Esophagus squamous epithelium (tissue), 5 donors: ENCODE data around the gene S100A11. TPM values are rescaled to one million over a fixed set of nuclear protein-coding genes. Genes with fewer than 3 reads are reported as not detected.

ENCODE experiments used
- DNase-seq: peaks from one replicate; lab custom pipeline; 2025; lab: John Stamatoyannopoulos, UW
- H3K27ac ChIP-seq, 4 donors: fragments of 200-600 bp; sonication (generic); one replicate each; pipeline ENCODE4 v1.5.1; 2016 to 2019; ENCODE audit warnings: mild to moderate bottlenecking in 1 of 4
- H3K27me3 ChIP-seq, 4 donors: fragments of 200-600 bp; sonication (generic); 1 replicate in 3 of 4; 2 replicates in 1 of 4; pipeline versions ENCODE4 v1.5.1 to v1.6.0; 2017 to 2021; ENCODE audit warnings: antibody characterized with exemption in 1 of 4
- H3K36me3 ChIP-seq, 3 donors: fragments of 200-600 bp; sonication (generic); one replicate each; pipeline ENCODE4 v1.5.1; 2016 to 2019
- H3K4me1 ChIP-seq, 3 donors: fragments of 200-600 bp; sonication (generic); one replicate each; pipeline ENCODE4 v1.5.1; 2017 to 2019
- H3K4me3 ChIP-seq, 4 donors: fragments of 200-600 bp; sonication (generic); 1 replicate in 3 of 4; 2 replicates in 1 of 4; pipeline ENCODE4 v1.5.1; 2016 to 2019; ENCODE audit warnings: mild to moderate bottlenecking in 2 of 4, moderate library complexity in 1 of 4
- H3K9me3 ChIP-seq, 3 donors: fragments of 200-600 bp; sonication (generic); one replicate each; pipeline ENCODE4 v1.5.1; 2016 to 2019
- CTCF ChIP-seq, 6 experiments: fragments of 450-650 bp in 4 of 6; fragments of 200-600 bp in 2 of 6; sonication (generic) in 2 of 6; IDR thresholded peaks; one replicate each; pipeline ENCODE4 v1.5.1; 2016 to 2019; ENCODE audit warnings: antibody characterized with exemption in 6 of 6, mild to moderate bottlenecking in 4 of 6, moderate library complexity in 4 of 6
- POLR2A ChIP-seq, 4 donors: fragments of 450-650 bp; IDR thresholded peaks; one replicate each; pipeline ENCODE4 v1.6.1; 2017; ENCODE audit warnings: antibody characterized with exemption in 4 of 4, mild to moderate bottlenecking in 4 of 4, moderate library complexity in 3 of 4
- WGBS, 2 donors: methylation state at CpG; one replicate each; pipeline ENCODE4 v1.1.5; 2018; 5-methylcytosine and 5-hydroxymethylcytosine counted together
- intact Hi-C: fragments of 100-400 bp; cut with DNase I; formaldehyde crosslinking; loops from one replicate; pipeline ENCODE4 v1.15.0; 2022
- total RNA-seq, 4 donors: library from RNA; depleted of rRNA; stranded (reverse); fragments of >200 nt; gene quantifications; one replicate each; pipeline ENCODE4 v1.1.0, GENCODE V29; 2016
- donor health status: DM: yes; HTN: yes; CAD: no.

Gene S100A11
- total RNA-seq, 4 donors from 2014 or later: 900 to 2,319 (median 1,590) TPM

- peak; percentile 86 for DNase-seq
- intact Hi-C loops: no loop called here
- no peaks in the 10 kb centered on the region for H3K36me3 ChIP-seq
- peak overlapping the region; percentile 7 to 51 (median 24) for H3K4me3 ChIP-seq
- peak in 3 of 4 donors; percentile 31 to 71 (median 31) for TF ChIP-seq POLR2A (IDR thresholded peaks at IDR 0.05)
- TF ChIP-seq CTCF (IDR thresholded peaks at IDR 0.05): peak in 4 of 6 experiments; percentile 24 to 44 (median 32)
- H3K4me1 ChIP-seq: peaks cover 36 to 84% (median 48%) of the 10 kb centered on the region in 3 donors
- WGBS, 2 donors: 2 to 5% methylated on average over 10 to 12 of the region's 13 CpGs
- peaks cover 0 to 3% (median 0%) of the 10 kb centered on the region in 4 donors for H3K27me3 ChIP-seq
- peak overlapping the region; percentile 96 to 99 (median 98) for H3K27ac ChIP-seq
- H3K9me3 ChIP-seq: no peaks in the 10 kb centered on the region
These were observed 11.1 kb upstream of the S100A11 start for GRCh38 chr1:152047730-152048415.

- no peaks in the 10 kb centered on the region for H3K9me3 ChIP-seq
- no peaks in the 10 kb centered on the region for H3K27me3 ChIP-seq
- no peaks in the 10 kb centered on the region for H3K36me3 ChIP-seq
- peaks cover 36 to 80% (median 47%) of the 10 kb centered on the region in 3 donors for H3K4me1 ChIP-seq
- no peak for DNase-seq
- H3K27ac ChIP-seq: peak overlapping the region; percentile 96 to 99 (median 98)
- H3K4me3 ChIP-seq: peak overlapping the region; percentile 7 to 51 (median 24)
- TF ChIP-seq POLR2A (IDR thresholded peaks at IDR 0.05): no peak
- TF ChIP-seq CTCF (IDR thresholded peaks at IDR 0.05): no peak
- intact Hi-C loops: no loop called here
- 36 to 47% methylated on average over 3 to 5 of the region's 5 CpGs for WGBS, 2 donors
These were observed 10.6 kb upstream of the S100A11 start for GRCh38 chr1:152047413-152047729.

GRCh38 chr1:152044386-152044785 lies 7.6 kb upstream of the S100A11 start:
- Histone ChIP-seq H3K27ac (peak overlapping the region in 3 of 4 donors; percentile 20 to 34 (median 28)), H3K4me1 (peaks cover 28 to 63% (median 36%) of the 10 kb centered on the region in 3 donors), H3K9me3 (no peaks in the 10 kb centered on the region), H3K36me3 (no peaks in the 10 kb centered on the region), H3K4me3 (no peak overlapping the region), H3K27me3 (no peaks in the 10 kb centered on the region)
- WGBS, 2 donors: 12 to 28% methylated on average over 3 of the region's 3 CpGs
- intact Hi-C loops: no loop called here
- TF ChIP-seq CTCF (IDR thresholded peaks at IDR 0.05) (no peak), POLR2A (IDR thresholded peaks at IDR 0.05) (no peak)
- no peak for DNase-seq

- no peaks in the 10 kb centered on the region for H3K9me3 ChIP-seq
- TF ChIP-seq CTCF (IDR thresholded peaks at IDR 0.05): no peak
- TF ChIP-seq POLR2A (IDR thresholded peaks at IDR 0.05): no peak
These were observed 7.1 kb upstream of the S100A11 start for GRCh38 chr1:152043870-152044269.

GRCh38 chr1:152042030-152042429 lies 5.2 kb upstream of the S100A11 start:
- H3K9me3 ChIP-seq: no peaks in the 10 kb centered on the region
- no peak for TF ChIP-seq POLR2A (IDR thresholded peaks at IDR 0.05)
- no peak for TF ChIP-seq CTCF (IDR thresholded peaks at IDR 0.05)
- no peak overlapping the region for H3K27ac ChIP-seq
- no peak for DNase-seq
- no peaks in the 10 kb centered on the region for H3K36me3 ChIP-seq
- H3K4me1 ChIP-seq: peaks cover 15 to 63% (median 28%) of the 10 kb centered on the region in 3 donors
- intact Hi-C loops: no loop called here
- H3K4me3 ChIP-seq: no peak overlapping the region
- no peaks in the 10 kb centered on the region for H3K27me3 ChIP-seq
- WGBS, 2 donors: 63 to 82% methylated on average over 1 of the region's 1 CpG

More at GRCh38 chr1:152043870-152044269, 7.1 kb upstream of the S100A11 start:
- WGBS, 2 donors: 69 to 71% methylated on average over 5 of the region's 5 CpGs
- Histone ChIP-seq H3K36me3 (no peaks in the 10 kb centered on the region), H3K27ac (peak overlapping the region in 3 of 4 donors; percentile 20 to 34 (median 28)), H3K27me3 (no peaks in the 10 kb centered on the region), H3K4me1 (peaks cover 24 to 63% (median 35%) of the 10 kb centered on the region in 3 donors), H3K4me3 (no peak overlapping the region)
- DNase-seq: no peak
- intact Hi-C loops: no loop called here
